Calu3 (cell line): ENCODE measurements around the gene KRTAP10-9. TPM values are rescaled to one million over a fixed set of nuclear protein-coding genes. Genes with fewer than 3 reads are reported as not detected.

Source experiments
- BruUV-seq: library from RNA; stranded (reverse); fragments of 400-500 nt; replicated peaks from 2 replicates; lab custom pipeline; 2021; lab: Mats Ljungman, UMichigan
- CTCF ChIA-PET: fragments of 300-600 bp; sonication (Branson Sonifier 250); formaldehyde crosslinking; loops from one replicate; lab custom pipeline; 2022; ENCODE audit warnings: antibody characterized with exemption; lab: Charles Lee
- DNase-seq: peaks from one replicate; pipeline ENCODE4 v3.0.0; 2022
- H3K27ac Mint-ChIP-seq: one replicate; pipeline ENCODE4 v1.8.0; 2022; ENCODE audit warnings: mixed read lengths; ENCODE audit not compliant: unreplicated experiment
- H3K27me3 Mint-ChIP-seq: one replicate; pipeline ENCODE4 v1.8.0; 2022; ENCODE audit warnings: mixed read lengths; ENCODE audit not compliant: unreplicated experiment
- H3K36me3 Mint-ChIP-seq: one replicate; pipeline ENCODE4 v1.8.0; 2022; ENCODE audit warnings: mild to moderate bottlenecking, moderate library complexity, mixed read lengths; ENCODE audit not compliant: insufficient read depth, unreplicated experiment
- H3K4me1 Mint-ChIP-seq: one replicate; pipeline ENCODE4 v1.8.0; 2022; ENCODE audit warnings: mild to moderate bottlenecking, low read depth, mixed read lengths; ENCODE audit not compliant: unreplicated experiment
- H3K4me3 Mint-ChIP-seq: one replicate; pipeline ENCODE4 v1.8.0; 2022; ENCODE audit warnings: mild to moderate bottlenecking, low read depth, moderate library complexity, mixed read lengths; ENCODE audit not compliant: unreplicated experiment
- H3K9me3 Mint-ChIP-seq: one replicate; pipeline ENCODE4 v1.8.0; 2022; ENCODE audit warnings: low read depth, mixed read lengths; ENCODE audit not compliant: unreplicated experiment
- intact Hi-C: fragments of 100-400 bp; cut with micrococcal nuclease; formaldehyde crosslinking; loops from one replicate; pipeline ENCODE4 v1.10.0; 2022; ENCODE audit not compliant: unreplicated experiment
- total RNA-seq: library from RNA; stranded (reverse); gene quantifications from 2 replicates; pipeline ENCODE4 v1.2.3, GENCODE V29; 2022
- TF ChIP-seq, protein P1 (sequence below): fragments of 200-600 bp; IDR thresholded peaks from one replicate; pipeline ENCODE4 v1.8.0; 2022; ENCODE audit warnings: antibody characterized with exemption; ENCODE audit not compliant: unreplicated experiment

Gene KRTAP10-9
- total RNA-seq, 1 experiment from 2014 or later = not detected

DNA sequence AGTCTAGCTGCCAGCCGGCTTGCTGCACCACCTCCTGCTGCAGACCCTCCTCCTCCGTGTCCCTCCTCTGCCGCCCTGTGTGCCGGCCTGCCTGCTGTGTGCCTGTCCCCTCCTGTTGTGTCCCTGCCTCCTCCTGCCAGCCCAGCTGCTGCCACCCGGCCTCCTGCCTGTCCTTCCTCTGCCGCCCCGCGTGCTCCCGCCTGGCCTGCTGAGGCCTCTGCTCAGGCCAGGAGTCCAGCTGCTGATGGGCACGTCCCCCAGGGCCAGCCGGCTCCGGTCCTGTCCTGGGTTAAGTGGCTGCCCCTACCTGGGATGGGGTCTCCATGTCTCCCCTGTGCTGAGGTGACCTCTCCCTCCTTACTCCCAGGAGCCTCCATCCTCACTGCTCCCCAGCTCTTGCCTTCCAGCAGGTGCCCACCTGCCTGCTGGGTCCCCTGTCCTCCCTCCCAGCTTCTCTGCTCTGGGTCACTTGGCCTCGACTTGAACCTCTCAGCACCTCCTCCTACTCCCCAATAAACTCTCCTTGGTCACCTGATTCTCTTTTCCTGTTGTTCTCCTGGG lies 14.1 kb upstream of the KRTAP10-9 start:
- CTCF ChIA-PET = no interaction called here
- intact Hi-C loops = no loop called here
- no TSS peak for BruUV-seq
- peaks cover 41% of the 10 kb centered on the region for H3K27me3 Mint-ChIP-seq
- no peak for DNase-seq
- no peaks in the 10 kb centered on the region for H3K36me3 Mint-ChIP-seq
- TF ChIP-seq, protein P1, sequence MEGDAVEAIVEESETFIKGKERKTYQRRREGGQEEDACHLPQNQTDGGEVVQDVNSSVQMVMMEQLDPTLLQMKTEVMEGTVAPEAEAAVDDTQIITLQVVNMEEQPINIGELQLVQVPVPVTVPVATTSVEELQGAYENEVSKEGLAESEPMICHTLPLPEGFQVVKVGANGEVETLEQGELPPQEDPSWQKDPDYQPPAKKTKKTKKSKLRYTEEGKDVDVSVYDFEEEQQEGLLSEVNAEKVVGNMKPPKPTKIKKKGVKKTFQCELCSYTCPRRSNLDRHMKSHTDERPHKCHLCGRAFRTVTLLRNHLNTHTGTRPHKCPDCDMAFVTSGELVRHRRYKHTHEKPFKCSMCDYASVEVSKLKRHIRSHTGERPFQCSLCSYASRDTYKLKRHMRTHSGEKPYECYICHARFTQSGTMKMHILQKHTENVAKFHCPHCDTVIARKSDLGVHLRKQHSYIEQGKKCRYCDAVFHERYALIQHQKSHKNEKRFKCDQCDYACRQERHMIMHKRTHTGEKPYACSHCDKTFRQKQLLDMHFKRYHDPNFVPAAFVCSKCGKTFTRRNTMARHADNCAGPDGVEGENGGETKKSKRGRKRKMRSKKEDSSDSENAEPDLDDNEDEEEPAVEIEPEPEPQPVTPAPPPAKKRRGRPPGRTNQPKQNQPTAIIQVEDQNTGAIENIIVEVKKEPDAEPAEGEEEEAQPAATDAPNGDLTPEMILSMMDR = no peak
- no peak overlapping the region for H3K4me3 Mint-ChIP-seq
- no peaks in the 10 kb centered on the region for H3K4me1 Mint-ChIP-seq
- H3K27ac Mint-ChIP-seq = no peak overlapping the region
- peaks cover 10% of the 10 kb centered on the region for H3K9me3 Mint-ChIP-seq

DNA sequence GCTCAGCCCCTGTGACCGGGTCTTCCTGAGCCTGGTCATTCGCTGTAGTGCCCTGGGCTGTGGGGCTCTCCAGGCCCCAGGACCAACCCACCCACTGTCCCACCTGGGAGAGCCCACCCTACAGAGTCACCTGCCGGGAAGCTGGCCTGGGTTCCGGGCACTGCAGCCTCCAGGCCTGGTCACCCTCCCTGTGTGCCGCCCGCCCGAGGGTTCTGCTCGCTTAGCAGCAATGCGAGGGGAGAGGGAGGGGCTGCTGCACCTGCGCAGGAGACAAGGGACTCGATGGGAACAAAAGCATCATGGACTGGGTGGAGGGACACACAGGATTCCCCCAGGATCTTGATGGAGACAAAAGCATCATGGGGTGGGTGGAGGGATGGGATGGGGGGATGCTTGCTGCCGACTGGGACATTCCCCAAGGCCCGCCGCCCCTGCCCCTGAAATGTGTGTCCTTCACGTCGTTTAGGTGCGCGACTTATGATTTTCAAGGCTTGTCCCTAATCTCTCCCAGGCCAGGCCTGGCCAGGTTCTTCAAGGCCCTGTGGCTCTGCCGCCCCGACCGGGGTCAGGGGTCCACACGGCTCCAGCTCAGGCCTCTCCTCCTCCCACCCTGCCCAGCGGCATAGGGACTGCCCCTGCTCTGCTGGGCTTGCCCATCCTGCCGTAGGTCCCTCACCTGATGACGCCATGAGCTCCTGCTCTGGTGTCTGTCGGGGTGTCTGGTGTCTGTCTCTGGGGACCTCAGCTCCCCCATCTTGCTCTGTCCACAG lies 13.3 kb upstream of the KRTAP10-9 start:
- TF ChIP-seq, protein P1 = no peak
- Mint-ChIP-seq H3K36me3 (no peaks in the 10 kb centered on the region), H3K4me1 (no peaks in the 10 kb centered on the region), H3K27ac (no peak overlapping the region), H3K9me3 (peaks cover 10% of the 10 kb centered on the region), H3K27me3 (peaks cover 45% of the 10 kb centered on the region), H3K4me3 (no peak overlapping the region)
- no TSS peak for BruUV-seq
- CTCF ChIA-PET = no interaction called here
- intact Hi-C loops = no loop called here
- DNase-seq = no peak

DNA sequence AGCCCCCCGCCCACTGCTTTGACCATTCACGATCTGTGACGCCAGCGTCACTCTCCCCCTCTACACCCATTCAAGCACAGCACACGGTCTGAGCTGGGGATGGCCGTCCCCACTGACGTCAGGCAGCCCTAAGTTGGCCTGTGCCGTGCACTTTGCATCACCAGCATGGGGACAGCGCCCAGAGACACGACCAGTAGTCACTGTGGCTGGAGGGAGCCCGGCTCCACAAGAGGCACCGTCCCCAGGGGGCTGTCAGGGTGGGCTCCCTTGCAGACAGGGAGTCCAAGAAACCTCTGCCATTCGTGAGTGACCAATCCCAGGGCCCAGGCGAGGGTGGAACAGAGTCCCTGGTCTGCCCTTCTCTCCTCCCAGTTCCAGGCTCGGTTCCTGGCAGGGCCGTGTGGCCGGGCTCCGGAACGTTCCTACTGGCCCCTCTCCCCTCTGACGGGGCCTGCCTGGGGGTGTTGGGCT lies 12.7 kb upstream of the KRTAP10-9 start:
- Mint-ChIP-seq H3K27ac (no peak overlapping the region), H3K27me3 (peaks cover 51% of the 10 kb centered on the region), H3K4me1 (no peaks in the 10 kb centered on the region), H3K36me3 (no peaks in the 10 kb centered on the region), H3K4me3 (no peak overlapping the region), H3K9me3 (peaks cover 9% of the 10 kb centered on the region)
- BruUV-seq = no TSS peak
- intact Hi-C loops = no loop called here
- DNase-seq = no peak
- TF ChIP-seq, protein P1 = no peak
- CTCF ChIA-PET = no interaction called here

DNA sequence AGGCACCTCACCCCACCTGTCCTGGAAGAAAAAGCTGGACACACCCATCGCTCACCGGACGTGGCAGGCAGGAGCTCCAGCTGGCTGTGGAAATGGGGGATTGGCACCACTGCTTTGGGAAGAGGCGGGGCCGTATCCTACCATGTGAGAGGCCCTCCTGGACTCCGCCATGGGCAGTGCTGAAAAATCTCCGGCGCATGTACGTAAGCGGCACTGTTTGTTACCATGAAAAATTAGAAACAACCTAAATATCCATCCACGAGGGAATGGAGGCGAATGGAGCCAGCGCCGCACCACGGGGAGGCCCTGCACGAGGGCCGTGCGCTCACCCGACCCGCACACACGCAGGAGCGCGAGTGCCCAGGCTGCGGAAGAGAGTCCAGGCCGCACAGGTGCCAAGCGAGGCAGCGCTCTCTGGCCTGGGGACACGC lies 11.9 kb upstream of the KRTAP10-9 start:
- CTCF ChIA-PET = no interaction called here
- peaks cover 59% of the 10 kb centered on the region for H3K27me3 Mint-ChIP-seq
- no peak overlapping the region for H3K4me3 Mint-ChIP-seq
- H3K9me3 Mint-ChIP-seq = peaks cover 12% of the 10 kb centered on the region
- H3K27ac Mint-ChIP-seq = no peak overlapping the region
- intact Hi-C loops = no loop called here
- peaks cover 4% of the 10 kb centered on the region for H3K36me3 Mint-ChIP-seq
- BruUV-seq = no TSS peak
- TF ChIP-seq, protein P1 = no peak
- H3K4me1 Mint-ChIP-seq = no peaks in the 10 kb centered on the region
- no peak for DNase-seq
